Medulla oblongata (tissue), 1 donor: ENCODE results near the gene NTM.
A peak's percentile ranks its signal among the peaks of the same experiment; 100 is the strongest.

Experiments used
- DNase-seq: peaks from one replicate; pipeline ENCODE4 v3.0.0-alpha.2; 2015; ENCODE audit errors: extremely low spot score

NTM gene

DNA sequence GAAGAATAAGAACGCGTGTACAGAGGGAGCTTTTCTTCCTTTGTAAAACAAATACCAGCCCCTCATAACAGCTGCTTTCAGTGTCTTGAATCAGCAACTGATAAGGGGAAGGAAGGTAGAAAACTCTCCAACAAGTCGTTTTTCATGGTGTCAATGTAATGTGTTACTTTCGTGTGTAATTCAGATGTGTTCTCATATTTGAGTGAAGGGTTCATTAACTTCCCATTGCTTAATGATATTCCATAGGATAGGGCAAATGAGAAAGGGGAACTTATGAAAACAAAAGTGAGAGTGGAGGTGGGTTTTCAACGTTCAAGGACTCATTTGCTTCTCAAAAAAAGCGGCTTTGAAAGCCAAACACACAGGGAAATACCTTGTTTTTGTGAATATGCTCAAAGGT is 452.1 kb downstream of the NTM start:
- DNase-seq: no peak

DNA sequence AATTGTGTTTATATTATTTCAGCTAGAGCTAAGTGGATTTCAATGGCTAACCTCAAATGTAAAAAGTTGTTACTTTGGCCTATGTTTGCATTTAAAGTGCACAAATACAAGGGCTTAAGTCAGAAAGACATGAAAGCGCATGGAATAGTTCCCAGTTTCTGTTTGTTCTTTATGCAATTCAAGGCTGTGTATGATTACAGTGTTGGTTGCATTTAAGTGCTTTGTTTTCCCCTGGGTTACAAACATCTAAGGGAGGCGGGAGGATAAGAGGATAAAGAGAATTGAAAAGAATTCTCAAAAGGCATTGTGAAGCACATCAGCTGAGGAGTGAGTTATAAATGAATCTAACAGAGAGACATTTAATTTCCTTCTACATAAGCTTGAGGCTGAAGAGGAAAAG is 453.4 kb downstream of the NTM start:
- DNase-seq: peak; percentile 27

DNA sequence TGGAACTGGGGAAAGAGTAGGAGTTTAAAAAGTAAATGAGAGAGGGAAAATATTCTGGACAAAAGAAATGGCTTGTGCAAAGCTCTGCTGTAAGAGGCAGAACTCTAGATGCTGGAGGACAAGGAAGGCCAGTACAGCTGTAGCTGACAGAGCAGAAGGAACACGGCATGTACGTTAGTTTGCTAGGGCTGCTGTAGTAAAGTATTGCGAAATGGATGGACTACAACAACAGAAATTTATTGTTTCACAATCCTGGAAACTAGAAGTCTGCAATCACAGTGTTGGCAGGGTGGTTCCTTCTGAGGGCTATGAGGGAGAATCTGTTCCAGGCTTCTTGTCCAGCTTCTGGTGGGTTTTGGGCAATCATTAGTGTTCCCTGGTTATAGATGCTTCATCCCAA is 454.4 kb downstream of the NTM start:
- DNase-seq: no peak

DNA sequence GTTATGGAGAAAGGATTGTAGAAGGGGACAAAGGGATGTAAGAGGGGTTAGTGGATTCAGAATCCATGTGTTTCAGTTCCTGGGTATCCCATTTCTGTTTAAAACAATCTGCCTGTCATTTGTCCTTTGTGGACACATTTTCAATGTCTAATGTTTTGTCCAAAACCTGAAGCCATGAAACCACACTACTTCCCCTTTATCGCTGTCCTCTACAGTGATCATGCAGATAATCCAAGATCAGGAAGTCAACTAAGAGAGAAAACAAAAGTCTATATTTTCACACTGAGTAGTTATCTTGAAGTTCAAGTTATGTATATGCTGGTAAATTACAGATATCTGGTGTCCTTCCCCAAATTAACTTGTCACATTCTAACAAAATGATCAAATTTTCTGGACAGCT is 457.0 kb downstream of the NTM start:
- no peak for DNase-seq

DNA sequence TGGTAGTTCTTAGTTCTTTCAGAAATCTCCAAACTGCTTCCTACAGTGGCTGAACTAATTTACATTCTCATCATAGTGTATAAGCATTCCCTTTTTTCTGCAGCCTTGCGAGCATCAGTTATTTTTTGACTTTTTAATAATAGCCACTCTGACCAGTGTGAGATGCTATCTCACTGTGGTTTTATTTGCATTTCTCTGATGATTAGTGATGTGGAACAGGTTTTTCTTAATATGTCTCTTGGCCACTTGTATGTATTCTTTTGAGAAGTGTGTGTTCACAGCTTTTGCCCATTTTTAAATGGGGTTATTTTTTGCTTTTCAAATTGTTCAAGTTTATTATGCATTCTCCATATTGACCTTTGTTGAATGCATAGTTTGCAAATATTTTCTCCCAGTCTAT is 459.3 kb downstream of the NTM start:
- no peak for DNase-seq

DNA sequence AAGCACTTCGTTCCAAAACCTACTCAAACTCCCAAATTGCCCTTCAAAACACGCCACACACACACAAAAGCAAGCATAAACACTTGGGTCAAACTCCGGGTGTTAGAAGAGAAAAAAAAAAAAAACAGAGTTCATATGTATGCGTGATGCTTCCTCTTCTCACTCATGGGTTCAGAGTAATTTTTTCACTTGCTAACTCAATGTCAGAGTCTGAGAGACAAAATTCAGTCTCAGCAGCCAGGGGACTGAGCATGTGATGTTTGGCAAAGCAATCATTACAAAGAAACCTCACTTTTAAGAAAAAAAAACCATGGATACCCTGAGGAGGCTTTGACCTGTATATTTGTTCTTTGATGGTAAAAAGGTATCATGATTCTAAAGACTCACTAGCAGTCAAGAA is 461.7 kb downstream of the NTM start:
- peak; percentile 31 for DNase-seq

DNA sequence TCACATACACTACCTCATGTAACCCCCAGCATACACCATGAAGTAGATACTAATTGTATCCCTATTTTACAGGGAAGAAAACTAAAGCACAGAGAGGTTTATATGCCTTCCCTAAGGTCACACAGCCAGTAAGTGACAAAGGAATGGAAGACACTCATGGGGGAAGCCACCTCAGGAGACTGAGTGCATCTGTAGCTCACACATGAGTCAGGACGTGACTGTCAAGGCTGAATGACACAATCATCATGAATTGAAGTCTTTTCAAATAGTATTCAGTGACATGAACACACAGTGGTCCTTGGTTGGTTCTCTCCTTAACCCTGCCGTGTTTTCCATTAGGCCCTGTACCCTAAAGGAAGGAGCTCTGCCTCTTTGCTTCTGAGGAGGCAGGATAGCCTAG is 463.0 kb downstream of the NTM start:
- no peak for DNase-seq

DNA sequence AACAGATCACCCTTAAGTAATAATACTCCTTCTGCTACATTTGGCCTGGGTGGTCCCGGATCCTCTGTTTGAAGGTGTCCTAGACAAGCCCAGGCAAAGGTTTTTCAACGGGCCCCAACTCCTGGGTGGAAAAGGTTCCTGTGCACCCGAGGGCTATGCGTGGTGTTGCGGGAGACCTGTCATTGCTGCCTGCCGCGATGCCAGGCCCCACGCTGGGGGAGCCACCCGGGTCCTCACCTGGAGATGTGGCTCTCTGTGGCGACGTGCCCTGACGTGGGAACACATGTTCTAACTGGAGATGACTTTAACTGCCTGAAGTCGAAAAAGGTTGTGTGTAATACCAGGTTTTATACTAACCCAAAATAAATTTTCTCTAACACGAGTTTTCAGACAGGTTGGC is 467.1 kb downstream of the NTM start:
- no peak for DNase-seq

DNA sequence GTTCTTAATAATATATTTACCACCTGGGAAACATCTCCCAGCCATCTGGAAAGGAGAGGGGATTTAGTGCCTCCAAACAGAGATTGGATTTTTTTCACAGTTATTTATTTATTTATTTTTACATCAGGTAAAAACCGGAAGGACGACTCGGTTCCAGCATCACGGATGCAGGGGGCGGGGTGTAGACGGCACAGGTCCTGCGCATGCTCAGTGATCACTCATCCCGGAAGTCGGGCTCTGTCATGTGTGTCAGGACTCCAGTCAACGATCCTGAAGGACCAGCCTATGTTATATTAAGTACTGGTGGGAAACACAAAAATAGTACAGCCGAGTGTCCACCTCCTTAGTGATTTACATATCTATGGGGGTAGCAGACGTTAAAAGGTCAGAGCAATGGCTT is 467.6 kb downstream of the NTM start:
- DNase-seq: no peak

DNA sequence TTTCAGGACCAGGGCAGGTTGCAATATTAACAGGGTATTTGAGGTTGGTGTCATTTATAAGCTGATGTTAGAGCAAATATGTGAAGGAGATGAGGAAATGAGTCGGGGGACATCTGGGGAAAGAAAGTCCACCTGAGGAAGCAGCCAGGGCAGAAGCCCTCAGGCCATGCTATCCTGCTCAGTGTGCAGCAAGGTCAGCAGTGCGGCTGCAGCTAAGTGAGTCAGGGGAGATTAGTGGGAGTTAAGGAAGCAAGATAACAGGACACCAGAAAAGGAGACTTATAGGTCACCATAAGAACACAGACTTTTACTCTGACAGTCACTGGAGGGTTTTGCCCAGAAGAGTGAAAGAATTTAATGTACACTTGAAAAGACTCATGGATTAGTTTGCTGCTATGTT is 468.9 kb downstream of the NTM start:
- DNase-seq: no peak

DNA sequence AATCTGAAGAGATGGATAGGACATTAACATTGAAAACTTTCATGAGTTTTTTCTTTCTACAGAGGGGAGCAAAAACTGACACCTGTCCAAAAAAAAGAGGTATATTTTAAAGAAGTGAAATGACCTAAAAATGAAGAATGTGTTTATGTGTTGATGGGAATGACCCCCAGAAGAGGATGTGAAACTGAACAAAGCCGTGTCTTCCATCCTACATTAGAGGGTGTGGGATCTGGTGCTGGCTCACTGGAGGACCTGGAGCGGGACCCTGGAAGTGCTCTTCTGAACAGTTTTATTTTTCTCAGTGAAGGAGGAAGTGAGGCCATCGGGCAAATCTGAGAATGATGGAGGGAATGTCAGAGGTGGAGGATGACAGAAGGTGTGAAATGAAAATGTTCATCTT is 470.1 kb downstream of the NTM start:
- DNase-seq: no peak

DNA sequence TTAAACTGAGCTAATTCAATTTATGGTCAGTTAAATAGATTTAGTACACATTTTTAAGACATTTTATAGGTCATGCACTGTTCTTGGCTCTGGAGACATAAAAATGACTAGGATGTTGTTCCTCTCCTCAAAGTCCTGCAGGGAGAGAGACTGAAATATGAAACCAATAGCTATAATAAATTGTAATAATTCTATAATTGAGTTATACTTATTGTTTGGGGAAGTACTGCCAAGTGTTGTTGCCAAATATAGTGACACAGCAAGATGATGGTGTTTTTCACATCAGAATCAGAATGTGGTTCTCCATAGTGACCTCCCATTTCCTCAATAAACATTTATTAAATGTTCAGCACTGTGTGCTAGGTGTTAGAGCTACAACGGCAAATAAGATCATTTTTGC is 470.6 kb downstream of the NTM start:
- DNase-seq: no peak

DNA sequence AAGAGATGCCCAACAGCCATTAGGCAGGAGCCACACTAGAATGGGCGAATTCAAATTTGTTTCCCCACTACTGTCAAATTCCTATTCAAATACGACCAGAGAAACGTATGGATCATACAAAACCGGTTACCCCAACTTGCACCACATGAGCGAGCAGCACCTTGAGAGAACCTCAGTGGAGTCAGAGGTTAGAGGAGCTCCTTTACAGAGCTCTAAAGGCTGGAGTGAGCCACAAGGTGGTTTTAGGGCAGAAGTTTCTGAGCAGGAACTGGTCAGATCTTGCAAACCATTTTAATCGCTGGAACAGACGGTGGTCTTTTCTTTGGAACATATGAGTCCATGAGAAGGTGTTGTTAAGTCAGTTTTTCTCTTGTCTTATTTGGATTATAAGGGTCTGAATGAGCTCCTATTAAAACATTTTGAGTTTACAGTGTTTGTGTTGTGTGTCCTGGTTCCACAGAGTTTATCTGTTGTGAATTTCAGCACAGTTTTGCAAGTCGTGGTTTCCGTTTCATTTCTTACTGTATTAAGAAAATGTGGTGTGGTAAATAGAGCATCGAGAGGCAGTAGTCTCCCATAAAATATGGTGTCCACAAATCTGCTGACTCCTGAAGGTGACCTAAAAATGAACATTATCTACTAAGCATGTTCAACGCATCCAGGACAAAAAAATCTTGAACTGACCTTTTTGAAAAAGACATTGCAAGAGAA is 471.7 kb downstream of the NTM start:
- DNase-seq: no peak

DNA sequence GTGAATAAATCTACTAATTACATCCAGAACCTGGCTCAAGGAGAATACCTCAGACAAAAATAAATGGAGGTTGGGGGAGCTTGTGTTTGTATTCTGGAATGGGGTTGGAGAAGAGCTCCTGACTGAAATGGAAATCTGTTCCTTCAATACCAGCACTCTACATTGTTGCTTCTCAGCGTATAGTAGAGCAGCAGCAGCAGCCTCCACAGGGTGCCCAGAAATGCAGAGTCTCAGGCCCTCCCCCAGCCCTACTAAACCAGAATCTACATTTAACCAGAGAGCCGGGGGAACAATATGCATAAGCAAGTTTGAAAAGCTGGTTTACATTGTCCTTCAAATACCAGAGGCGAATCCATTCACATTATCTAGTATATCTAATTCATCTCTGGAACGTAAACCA is 474.8 kb downstream of the NTM start:
- no peak for DNase-seq

DNA sequence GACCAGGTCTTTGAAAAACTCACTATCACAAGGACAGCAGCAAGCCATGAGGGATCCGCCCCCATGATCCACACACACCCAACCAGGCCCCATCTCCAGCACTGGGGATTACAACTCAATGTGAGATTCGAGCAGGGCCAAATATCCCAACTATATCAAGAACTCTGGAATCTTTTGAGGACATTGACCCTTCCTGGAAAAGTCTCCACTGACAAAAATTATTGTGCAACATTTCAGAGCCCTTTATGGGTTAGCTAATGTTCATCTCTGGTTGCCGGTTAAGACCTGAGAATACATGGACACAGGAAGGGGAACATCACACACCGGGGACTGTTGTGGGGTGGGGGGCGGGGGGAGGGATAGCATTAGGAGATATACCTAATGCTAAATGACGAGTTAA is 479.1 kb downstream of the NTM start:
- DNase-seq: no peak

DNA sequence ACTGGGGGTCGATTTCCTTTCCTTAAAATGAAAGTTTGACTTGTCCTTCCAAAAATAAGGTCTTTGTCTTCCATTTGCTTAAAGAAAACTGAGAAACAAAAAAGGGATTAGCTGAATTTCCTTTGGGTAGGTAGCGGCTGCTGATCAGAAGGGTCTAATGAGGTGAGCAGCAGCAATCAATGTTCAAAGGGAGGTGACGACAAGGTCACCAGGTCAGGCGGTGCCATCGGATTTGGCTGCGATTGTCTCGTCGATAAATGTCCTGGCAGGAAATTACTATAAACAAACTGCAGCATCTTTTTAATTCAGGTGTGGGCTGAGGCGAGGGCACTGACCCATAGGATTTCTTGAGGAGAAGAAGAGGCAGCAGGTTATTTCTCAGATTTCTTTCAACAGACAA is 480.1 kb downstream of the NTM start:
- DNase-seq: no peak

DNA sequence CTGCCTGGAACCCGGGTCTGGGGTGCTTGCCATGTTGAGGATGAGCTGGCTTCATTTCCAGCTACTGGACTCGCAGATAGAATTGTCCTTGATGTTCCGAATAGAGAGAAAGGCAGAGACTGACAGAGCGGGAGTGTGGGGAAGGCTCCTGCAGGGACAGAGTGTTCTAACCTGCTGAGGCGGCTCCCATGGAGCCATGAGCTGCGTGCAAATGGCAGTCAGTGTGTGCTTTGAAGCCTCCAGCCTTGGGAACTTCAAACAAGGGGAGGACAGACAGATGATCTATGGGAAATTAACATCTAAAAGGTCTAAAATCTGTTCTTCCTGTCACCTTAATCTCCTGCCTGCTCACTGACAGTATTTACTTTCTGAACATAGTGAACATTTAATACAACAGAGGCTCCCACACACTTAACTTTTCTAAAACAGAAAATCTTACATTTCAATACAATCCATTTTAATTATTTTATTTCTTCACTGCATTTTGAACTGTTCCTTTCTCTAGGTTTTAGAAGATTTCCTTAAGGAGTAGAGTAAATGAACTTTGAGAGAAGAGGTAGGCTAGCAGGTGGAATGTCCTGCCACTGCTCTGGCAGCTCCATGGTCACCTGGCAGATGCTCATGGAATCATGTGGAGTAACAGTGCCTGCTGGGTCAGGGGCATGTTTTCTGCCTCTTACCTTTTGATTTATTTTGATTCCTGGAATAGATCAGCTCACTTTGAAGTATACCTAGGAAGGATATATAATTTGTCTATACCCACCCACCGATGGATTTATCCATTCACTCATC is 481.7 kb downstream of the NTM start:
- DNase-seq: no peak

DNA sequence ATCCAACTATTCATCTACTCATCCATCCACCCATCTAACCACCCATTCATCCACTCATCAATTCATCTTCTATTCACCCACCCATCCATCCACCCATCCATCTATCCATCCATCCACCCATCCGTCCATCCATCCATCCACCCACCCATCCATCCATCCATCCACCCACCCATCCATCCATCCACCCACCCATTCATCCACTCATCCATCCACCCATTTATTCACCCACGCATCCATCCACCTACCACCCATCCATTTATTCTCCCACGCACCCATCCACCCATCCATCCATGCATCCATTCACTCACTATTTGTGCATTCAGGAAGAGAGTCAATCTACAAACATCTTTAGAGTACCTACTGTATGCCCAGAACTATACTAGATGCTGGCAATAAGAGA is 482.3 kb downstream of the NTM start:
- no peak for DNase-seq

DNA sequence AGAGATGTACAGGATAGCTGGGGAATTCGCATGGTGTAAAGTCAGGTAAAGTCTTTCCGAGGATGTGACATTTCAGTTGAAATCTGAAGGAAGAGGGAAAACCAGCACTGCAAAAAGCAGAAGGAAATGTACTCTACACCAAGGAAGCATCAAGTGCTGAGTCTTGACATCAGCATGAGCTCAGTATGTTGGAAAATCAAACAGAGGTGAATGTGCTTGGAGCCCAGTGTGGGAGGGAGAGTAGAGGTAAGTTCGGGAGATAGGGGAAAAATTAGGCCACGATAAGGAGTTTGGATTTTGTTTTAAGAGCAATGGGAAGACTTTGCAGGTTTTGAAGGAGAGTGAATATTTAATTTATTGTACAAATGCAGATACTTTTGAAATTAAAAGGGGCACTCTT is 484.0 kb downstream of the NTM start:
- no peak for DNase-seq

DNA sequence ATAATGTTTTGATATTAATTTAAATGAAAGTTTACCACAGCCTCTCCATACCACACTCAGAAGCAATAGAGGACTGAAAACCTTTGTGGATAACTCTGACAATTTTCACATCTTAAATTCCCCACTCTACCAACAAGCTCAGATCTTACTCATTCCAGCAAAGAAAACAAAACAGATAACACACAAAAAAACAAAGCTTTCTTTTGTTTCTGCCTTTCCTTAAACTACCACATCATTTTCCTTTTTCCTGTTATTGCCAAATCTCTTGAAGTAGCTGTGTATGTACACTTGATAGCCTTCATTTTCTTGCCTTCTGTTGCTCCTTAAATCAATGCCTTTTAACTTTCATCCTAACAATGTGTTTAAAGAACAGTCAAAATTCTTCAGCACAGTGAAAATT is 484.9 kb downstream of the NTM start:
- no peak for DNase-seq

DNA sequence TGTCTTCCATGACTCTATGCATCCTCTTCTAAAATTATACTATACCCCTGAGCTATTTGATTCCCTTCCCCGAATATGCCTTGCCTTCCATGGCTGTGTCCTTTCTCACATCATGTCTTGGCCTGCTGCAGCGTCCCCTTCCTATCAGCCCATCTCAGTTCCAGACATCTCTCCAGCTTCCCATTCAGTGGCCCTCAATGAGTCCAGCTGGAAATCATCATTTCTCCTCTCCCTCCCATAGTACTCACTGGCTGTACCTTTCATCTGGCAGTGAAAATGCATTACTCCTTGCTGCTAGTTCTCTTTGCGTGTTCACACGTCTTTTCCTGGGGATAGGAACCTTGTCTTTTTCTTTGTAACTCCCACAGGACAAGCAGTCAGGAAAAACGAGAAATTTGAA is 486.8 kb downstream of the NTM start:
- DNase-seq: no peak

DNA sequence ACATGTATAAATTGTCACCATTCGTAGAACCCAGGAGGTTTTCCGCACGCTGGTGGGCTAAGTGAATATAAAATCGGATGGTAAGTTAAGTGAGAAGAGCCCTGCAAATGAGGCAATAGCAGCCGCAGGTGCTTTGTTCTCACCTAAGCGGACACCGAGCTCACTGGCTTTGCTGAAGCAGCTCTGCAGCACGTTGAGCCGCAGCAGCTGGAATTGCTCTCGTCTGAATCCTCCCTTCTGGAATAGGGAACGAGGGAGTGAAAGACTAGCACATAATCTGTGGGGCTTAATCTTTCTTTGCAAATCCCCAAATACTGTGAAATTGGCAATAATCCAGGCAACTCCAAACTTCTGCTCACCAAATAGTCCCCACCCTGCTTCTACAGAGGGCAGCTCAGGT is 488.1 kb downstream of the NTM start:
- no peak for DNase-seq

DNA sequence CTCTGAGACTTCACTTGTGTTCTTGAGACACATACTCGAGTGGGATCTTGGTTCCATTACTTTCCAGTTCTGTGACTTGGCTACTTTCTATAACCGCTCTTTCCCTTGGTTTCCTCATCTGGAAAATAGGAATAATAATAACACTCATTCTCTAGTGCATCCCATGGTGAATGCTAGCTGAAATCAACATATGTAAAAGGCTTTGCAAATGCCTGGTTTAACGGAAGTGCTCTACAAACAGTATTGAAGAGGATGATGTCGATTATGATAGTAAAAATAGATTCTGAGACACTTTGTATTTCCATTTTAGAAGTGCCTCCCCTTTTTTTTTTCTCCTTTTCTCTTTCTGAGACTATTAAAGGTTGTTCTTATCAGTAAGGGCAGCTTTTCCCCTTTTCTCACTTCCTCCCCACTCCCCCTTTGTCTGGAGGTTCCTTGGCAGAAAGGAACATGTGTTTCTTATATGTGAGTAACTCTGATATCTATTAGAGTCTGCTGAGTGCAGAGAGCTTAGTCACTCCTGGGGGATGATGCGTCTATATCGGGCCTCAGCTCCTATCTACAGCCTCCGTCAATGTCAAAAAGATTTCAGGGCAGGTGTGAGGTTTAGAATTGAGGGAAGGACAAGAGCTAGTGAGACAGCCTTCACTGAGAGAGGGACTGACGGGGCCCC is 489.3 kb downstream of the NTM start:
- DNase-seq: no peak
